ENCODE data around the gene BAX. TPM values are rescaled to one million over a fixed set of nuclear protein-coding genes. Genes with fewer than 3 reads are reported as not detected.

Gene BAX
- total and polyA plus RNA-seq, 2 of the 13 experiments (the other 11 are each of a cell fraction or from before 2014, with no cell fraction given): 139 to 176 TPM

- TF ChIP-seq DR1 (CRISPR knock-in tag; IDR thresholded peaks at IDR 0.05) (peak; percentile 87), HOXA7 (CRISPR knock-in tag; IDR thresholded peaks at IDR 0.05) (no peak), TP53 (CRISPR knock-in tag; conservative IDR thresholded peaks at IDR 0.05) (no peak; the same call in 1 of the 2 replicates), ZNF235 (CRISPR knock-in tag; IDR thresholded peaks at IDR 0.05; ENCODE audit: borderline replicate concordance) (no peak), HCFC1 (IDR thresholded peaks at IDR 0.05; ENCODE audit: low read depth, low read length) (no peak), ZNF878 (CRISPR knock-in tag; IDR thresholded peaks at IDR 0.05) (no peak), ISX (CRISPR knock-in tag; conservative IDR thresholded peaks at IDR 0.05) (0 out of 2 replicates have a peak, but pooled peaks have one; percentile 33), NFE2 (CRISPR knock-in tag; IDR thresholded peaks at IDR 0.05) (0 out of 2 replicates have a peak, but pooled peaks have one; percentile 8), DBP (CRISPR knock-in tag; IDR thresholded peaks at IDR 0.05; ENCODE audit: not compliant biosample characterization) (no peak), TCF7L2 (IDR thresholded peaks at IDR 0.05; ENCODE audit: low read depth, low read length) (no peak), ZNF597 (CRISPR knock-in tag; IDR thresholded peaks at IDR 0.05) (0 out of 2 replicates have a peak, but pooled peaks have one; percentile 25), ONECUT2 (CRISPR knock-in tag; IDR thresholded peaks at IDR 0.05) (0 out of 2 replicates have a peak, but pooled peaks have one; percentile 11), RFX5 (IDR thresholded peaks at IDR 0.05; ENCODE audit: low read depth, low read length) (peak; percentile 29; the same call in 1 of the 2 replicates)
- TF ChIP-seq, protein P1, sequence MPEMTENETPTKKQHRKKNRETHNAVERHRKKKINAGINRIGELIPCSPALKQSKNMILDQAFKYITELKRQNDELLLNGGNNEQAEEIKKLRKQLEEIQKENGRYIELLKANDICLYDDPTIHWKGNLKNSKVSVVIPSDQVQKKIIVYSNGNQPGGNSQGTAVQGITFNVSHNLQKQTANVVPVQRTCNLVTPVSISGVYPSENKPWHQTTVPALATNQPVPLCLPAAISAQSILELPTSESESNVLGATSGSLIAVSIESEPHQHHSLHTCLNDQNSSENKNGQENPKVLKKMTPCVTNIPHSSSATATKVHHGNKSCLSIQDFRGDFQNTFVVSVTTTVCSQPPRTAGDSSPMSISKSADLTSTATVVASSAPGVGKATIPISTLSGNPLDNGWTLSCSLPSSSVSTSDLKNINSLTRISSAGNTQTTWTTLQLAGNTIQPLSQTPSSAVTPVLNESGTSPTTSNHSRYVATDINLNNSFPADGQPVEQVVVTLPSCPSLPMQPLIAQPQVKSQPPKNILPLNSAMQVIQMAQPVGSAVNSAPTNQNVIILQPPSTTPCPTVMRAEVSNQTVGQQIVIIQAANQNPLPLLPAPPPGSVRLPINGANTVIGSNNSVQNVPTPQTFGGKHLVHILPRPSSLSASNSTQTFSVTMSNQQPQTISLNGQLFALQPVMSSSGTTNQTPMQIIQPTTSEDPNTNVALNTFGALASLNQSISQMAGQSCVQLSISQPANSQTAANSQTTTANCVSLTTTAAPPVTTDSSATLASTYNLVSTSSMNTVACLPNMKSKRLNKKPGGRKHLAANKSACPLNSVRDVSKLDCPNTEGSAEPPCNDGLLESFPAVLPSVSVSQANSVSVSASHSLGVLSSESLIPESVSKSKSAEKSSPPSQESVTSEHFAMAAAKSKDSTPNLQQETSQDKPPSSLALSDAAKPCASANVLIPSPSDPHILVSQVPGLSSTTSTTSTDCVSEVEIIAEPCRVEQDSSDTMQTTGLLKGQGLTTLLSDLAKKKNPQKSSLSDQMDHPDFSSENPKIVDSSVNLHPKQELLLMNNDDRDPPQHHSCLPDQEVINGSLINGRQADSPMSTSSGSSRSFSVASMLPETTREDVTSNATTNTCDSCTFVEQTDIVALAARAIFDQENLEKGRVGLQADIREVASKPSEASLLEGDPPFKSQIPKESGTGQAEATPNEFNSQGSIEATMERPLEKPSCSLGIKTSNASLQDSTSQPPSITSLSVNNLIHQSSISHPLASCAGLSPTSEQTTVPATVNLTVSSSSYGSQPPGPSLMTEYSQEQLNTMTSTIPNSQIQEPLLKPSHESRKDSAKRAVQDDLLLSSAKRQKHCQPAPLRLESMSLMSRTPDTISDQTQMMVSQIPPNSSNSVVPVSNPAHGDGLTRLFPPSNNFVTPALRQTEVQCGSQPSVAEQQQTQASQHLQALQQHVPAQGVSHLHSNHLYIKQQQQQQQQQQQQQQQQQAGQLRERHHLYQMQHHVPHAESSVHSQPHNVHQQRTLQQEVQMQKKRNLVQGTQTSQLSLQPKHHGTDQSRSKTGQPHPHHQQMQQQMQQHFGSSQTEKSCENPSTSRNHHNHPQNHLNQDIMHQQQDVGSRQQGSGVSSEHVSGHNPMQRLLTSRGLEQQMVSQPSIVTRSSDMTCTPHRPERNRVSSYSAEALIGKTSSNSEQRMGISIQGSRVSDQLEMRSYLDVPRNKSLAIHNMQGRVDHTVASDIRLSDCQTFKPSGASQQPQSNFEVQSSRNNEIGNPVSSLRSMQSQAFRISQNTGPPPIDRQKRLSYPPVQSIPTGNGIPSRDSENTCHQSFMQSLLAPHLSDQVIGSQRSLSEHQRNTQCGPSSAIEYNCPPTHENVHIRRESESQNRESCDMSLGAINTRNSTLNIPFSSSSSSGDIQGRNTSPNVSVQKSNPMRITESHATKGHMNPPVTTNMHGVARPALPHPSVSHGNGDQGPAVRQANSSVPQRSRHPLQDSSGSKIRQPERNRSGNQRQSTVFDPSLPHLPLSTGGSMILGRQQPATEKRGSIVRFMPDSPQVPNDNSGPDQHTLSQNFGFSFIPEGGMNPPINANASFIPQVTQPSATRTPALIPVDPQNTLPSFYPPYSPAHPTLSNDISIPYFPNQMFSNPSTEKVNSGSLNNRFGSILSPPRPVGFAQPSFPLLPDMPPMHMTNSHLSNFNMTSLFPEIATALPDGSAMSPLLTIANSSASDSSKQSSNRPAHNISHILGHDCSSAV (CRISPR knock-in tag; IDR thresholded peaks at IDR 0.05; ENCODE audit: borderline replicate concordance): no peak
- TF ChIP-seq, protein P2, sequence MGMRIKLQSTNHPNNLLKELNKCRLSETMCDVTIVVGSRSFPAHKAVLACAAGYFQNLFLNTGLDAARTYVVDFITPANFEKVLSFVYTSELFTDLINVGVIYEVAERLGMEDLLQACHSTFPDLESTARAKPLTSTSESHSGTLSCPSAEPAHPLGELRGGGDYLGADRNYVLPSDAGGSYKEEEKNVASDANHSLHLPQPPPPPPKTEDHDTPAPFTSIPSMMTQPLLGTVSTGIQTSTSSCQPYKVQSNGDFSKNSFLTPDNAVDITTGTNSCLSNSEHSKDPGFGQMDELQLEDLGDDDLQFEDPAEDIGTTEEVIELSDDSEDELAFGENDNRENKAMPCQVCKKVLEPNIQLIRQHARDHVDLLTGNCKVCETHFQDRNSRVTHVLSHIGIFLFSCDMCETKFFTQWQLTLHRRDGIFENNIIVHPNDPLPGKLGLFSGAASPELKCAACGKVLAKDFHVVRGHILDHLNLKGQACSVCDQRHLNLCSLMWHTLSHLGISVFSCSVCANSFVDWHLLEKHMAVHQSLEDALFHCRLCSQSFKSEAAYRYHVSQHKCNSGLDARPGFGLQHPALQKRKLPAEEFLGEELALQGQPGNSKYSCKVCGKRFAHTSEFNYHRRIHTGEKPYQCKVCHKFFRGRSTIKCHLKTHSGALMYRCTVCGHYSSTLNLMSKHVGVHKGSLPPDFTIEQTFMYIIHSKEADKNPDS (CRISPR knock-in tag; IDR thresholded peaks at IDR 0.05): no peak
These were observed 7.6 kb downstream of the BAX start (continued) for GRCh38 chr19:48962029-48962848.
